Measurements from ENCODE around the gene MDH1B.

DNA sequence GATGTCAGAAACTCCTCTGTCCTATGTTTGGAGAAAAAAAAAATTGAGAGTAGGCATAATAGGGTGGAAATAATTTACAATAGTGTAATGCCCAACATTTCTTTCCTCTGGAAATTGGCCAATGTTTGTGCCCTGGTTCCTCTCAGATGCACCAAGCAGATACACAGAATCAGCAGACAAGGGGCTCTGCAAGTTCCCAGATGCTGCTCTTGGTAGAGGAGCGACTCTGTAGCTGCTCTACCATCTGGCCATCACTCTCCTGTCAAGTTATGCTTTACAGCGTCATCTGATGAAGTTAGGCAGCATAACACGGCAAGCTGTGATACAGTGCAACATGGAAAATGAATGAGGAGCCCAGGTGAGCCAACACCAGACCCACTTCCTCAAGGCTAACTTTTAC is 48.5 kb downstream of the MDH1B start:
- TF ChIP-seq, protein P1, sequence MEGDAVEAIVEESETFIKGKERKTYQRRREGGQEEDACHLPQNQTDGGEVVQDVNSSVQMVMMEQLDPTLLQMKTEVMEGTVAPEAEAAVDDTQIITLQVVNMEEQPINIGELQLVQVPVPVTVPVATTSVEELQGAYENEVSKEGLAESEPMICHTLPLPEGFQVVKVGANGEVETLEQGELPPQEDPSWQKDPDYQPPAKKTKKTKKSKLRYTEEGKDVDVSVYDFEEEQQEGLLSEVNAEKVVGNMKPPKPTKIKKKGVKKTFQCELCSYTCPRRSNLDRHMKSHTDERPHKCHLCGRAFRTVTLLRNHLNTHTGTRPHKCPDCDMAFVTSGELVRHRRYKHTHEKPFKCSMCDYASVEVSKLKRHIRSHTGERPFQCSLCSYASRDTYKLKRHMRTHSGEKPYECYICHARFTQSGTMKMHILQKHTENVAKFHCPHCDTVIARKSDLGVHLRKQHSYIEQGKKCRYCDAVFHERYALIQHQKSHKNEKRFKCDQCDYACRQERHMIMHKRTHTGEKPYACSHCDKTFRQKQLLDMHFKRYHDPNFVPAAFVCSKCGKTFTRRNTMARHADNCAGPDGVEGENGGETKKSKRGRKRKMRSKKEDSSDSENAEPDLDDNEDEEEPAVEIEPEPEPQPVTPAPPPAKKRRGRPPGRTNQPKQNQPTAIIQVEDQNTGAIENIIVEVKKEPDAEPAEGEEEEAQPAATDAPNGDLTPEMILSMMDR (conservative IDR thresholded peaks at IDR 0.05 in 1 of 2, IDR thresholded peaks at IDR 0.05 in 1 of 2; ENCODE audit: extremely low read depth in 1 of 2, insufficient read depth in 1 of 2, low read depth in 1 of 2, low read length in 2 of 2), result no peak
- no peak for TF ChIP-seq EZH2 (IDR thresholded peaks at IDR 0.05; ENCODE audit: borderline replicate concordance, low read length)
